Stimulated activated naive CD4-positive, alpha-beta T cell (primary cell): ENCODE measurements around the gene ABRAXAS1.
"Not testable (repeated sequence)": the region's sequence is repeated elsewhere in the genome, so short reads cannot be mapped to it uniquely, and the experiment has no call there.

ENCODE experiments used
- DNase-seq, 6 experiments: peaks; one replicate each; lab custom pipeline; 2025; lab: John Stamatoyannopoulos, UW

Gene ABRAXAS1

GRCh38 chr4:83484500-83485461 lies at the start of gene ABRAXAS1:
ABRAXAS1 (minus strand) TSS chr4:83485100; CDS start chr4:83485072, 28 bp downstream.
- peak; percentile 90 to 96 (median 94) for DNase-seq

DNA sequence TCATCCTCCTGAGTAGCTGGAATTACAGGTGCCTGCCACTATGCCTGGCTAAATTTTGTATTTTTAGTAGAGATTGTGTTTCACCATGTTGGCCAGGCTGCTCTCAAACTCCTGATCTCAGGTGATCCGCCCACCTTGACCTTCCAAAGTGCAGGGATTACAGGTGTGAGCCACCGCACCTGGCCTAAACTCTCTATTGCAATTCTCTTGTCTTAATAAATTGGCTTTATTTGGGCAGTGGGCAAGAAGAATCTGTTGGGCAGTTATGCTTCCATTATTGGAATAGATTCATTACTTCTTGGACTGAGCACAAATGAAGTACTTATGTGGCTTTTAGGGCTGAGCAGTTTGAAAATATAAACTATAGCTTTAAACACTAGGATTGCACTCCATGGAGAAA lies 42.8 kb upstream of the ABRAXAS1 start:
- no peak for DNase-seq

DNA sequence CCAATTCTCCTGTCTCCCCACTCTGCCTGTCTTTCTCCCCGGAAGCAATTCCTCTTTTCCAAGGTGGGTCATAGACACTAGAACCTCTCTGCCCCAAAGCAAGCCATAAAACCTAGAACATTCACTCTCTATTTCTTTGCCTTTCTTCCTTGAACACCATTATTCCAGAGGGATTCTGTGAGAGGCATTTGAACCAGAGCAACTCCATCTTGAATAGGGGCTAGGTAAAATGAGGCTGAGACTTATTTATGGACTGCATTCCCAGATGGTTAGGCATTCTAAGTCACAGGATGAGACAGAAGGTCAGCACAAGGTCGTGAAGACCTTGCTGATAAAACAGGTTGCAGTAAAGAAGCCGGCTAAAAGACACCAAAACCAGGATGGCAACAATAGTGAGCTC lies 37.3 kb upstream of the ABRAXAS1 start:
- no peak for DNase-seq

DNA sequence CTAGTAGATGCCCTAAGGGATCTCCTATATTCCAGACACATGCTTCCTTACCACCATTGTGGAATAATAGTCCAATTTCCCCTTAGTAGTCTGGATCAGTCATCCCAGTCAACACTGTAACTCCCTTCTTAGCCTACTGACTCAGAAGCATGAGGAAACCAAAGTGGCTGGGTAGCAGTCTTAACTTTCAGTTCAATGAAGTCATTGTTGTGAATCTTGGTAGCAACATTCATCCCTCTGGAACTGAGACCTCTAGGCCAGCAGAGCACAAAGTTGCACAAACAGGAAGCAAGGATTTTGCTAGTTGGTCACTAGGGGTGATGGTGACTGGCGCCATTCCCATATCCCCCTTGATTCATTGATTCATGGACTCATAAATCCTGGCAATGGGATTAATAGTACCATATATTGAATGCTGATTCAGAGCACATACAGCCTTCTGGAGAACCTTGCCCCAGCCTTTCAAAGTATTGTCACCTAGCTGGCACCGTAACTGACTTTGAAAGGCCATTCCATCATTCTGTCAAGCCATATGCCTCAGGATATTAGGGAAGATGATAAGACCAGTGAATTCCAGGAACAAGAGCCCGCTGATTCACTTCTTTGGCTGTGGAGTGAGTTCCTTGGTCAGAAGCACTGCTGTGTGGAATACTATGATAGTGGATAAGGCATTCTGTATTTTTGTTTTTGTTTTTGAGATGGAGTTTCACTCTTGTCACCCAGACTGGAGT lies 31.3 kb upstream of the ABRAXAS1 start:
- DNase-seq, result no peak

- no peak for DNase-seq
Observed at GRCh38 chr4:83510442-83510841, 25.5 kb upstream of the ABRAXAS1 start.

DNA sequence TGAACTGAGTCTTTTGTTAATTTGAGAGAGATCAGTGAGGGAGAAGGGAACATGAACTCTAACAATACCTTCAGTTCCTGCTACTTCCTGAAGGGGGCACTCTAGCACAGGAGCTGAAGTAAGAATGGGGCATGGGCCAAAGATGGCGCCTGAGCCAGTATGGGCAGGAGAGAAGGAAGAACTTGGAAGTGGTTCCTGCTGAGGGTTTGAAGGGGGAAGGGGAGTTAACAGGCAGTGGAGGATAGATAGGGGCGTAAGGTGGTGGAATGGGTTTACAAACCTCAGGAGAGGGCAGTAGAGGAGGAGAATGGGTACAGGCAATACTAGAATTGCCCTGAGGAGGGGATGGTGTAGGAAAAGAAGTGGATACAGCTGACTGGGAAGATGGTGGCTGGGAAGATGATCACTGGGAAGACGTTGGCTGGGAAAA lies 24.3 kb upstream of the ABRAXAS1 start:
- peak; percentile 5 to 50 (median 17) for DNase-seq

DNA sequence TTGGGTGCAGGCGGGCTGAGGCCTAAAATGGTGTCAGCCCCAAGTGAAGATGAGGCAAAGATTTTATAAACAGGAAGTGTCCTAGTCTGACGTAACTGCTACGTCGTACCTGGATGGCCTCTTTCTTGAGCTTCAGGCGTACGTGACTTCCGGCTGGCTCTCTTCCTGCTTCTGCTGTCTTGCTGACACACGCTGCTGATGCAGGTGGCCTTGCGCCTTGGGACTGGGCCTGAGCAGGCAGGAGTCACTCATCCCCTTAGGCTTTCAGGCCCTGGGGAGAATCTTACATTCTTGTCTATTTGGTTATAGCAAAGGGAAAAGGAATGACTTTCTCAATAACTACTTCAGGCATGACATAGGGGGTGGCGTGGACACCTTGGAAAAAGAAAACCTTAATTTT lies 20.1 kb upstream of the ABRAXAS1 start:
- DNase-seq, result peak in 1 of 6 experiments; percentile 2

DNA sequence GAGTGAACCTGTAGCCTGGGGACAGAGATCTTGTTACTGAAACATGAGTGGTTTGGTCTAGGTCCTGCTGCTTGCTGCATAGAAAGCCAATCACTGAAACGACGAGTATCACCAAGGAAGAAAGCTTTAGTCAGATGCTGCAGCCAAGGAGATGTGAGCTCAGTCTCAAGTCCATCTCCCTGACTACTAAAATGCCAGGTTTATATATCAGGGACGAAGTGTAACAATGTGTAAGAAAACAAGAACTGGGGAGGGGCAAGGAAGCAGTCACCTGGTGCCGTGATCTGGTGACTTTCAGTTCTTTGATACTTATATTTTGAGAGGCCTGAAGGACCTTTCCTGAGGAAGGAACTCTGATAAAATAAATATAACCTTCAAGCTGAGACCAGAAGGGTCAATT lies 19.6 kb upstream of the ABRAXAS1 start:
- peak in 2 of 6 experiments; percentile 30 to 34 for DNase-seq

- DNase-seq, result peak in 4 of 6 experiments; percentile 8 to 64 (median 41)
Observed at GRCh38 chr4:83503974-83504373, 19.1 kb upstream of the ABRAXAS1 start.

DNA sequence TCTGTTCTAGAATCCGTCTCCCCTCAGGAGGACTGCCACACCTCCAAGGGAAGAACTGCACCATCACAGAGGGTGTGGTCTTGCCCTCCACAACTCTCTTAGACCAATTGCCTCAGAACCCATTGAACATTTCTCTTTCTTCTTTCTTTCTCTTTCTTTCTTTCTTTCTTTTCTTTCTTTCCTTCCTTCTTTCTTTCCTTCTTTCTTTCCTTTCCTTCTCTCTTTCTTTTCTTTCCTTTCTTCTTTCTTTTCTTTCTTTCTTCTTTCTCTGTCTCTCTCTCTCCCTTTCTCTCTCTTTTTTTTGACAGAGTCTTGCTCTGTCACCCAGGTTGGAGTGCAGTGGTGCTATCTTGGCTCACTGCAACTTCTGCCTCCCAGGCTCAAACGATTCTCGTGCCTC lies 16.8 kb upstream of the ABRAXAS1 start:
- not testable (repeated sequence) for DNase-seq

GRCh38 chr4:83498187-83498586 lies 13.3 kb upstream of the ABRAXAS1 start:
- DNase-seq, result no peak

- not testable (repeated sequence) for DNase-seq
Observed at GRCh38 chr4:83496085-83496917, 11.4 kb upstream of the ABRAXAS1 start.

DNA sequence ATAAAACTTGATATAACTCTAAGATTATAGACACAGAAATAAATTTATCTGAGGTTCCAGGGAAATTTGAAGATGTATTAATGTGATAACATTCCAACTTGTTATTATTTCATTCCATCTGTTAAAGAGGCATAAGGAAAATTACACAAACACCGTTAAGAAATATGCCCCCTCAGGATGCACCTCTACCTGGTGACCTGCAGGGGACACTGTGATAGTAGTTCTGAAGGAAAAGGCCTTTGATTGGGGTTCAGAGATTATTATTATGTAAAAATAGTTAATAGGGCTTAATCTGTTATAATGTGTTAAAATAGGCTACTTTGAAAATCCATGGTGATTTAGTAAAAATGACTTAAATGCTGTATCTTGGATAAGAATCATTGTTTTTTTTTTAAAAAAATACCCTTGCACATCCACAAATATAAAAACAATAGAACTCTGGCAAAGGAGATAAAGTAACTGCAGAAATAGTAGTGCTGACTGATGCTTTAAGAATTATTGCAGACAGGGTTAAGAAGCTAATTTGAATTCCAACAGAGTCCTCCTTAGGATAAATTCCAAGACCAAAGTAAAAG lies 6.1 kb upstream of the ABRAXAS1 start:
- peak in 3 of 6 experiments; percentile 4 to 36 (median 27) for DNase-seq

GRCh38 chr4:83489711-83490326 lies 4.9 kb upstream of the ABRAXAS1 start:
- DNase-seq, result no peak

DNA sequence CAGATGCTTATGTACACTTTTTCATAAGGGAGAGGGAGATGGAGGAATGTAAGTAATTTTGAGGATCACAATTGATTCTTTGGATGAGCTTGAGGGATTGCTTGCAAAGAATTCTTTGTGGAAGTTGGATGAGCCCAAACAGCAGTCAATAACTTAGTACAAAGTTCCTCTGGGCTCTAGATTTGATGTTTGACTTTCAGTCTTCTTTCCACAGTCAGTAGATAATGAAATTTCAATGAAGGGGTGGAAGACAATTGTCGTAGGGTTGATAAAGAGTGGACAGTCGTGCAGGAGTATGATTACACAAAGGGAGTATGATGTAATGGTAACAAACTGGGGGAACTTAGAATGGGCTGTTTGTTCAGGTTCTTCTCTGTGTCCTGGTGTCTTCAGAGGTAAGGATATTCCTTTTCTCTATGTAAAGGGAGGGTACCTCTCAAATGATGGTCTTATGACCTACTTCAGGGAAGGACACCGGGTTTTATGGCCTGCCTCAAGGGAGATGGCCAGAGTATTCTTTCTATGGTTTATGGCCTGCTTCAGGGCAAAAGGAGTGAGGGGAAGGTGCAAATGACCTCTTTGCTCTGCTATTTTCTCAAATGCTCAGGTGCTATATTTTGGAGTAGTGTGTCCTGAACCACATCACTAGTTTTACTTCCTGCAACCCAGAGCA lies 1.7 kb upstream of the ABRAXAS1 start:
- DNase-seq, result no peak

- DNase-seq, result no peak
Observed at GRCh38 chr4:83473966-83474365, 10.9 kb downstream of the ABRAXAS1 start.

- DNase-seq, result no peak
Observed at GRCh38 chr4:83473423-83473822, 11.5 kb downstream of the ABRAXAS1 start.

- DNase-seq, result no peak
Observed at GRCh38 chr4:83456184-83456501, 28.8 kb downstream of the ABRAXAS1 start.

DNA sequence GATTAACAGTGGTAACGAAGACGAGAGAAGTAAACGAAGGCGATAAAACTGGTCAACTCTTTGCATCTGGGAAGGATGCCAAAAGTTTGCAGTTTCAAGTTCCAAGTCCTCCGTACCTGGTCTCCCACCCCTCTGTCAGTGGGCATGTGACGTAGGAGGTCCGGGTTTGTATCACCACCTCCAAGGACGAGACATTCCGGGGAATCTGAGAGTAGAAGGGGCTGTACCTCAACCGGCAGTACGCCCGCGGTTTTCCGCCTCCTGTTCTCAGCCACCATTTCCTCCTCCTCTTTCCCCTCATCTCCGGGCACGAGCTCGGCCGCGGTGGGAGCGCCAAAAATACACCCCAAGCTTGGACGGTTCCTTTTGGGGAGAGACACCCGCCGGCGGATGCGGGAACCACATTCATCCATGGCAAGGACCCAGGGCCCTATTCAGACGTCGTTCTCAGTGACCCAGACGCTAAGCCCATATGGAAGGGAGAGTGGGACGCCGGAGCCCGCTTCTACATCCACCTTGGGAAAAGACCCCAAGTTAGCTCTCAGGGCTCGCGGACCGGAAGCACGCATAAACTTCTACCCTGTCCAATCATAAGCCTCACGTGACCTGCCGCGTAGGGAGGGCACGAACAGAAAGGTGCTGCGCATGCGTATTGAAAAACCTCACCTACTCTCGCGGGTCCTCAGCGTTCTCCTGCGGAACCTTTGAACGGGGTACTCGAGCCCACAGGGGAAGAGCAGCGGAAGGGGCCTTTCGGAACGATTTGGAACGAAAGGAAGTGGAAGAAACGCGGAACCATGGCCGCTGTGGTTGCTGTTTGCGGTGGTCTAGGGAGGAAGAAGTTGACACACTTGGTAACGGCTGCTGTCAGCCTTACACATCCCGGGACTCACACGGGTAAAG lies 29.4 kb downstream of the ABRAXAS1 start, which contains the start of the genes HELQ and MRPS18C:
Gene HELQ, minus strand, starts transcription at position 543 of the 903 bp plus-strand sequence. Its CDS starts 130 bp downstream, at position 413.
Gene MRPS18C, plus strand, starts transcription at position 778 of the 903 bp plus-strand sequence. Its CDS starts 20 bp downstream, at position 798.
- DNase-seq, result peak; percentile 84 to 96 (median 96)
